Neural progenitor cell (in vitro differentiated cells): ENCODE results near the gene CCR6. TPM values are rescaled to one million over a fixed set of nuclear protein-coding genes. Genes with fewer than 3 reads are reported as not detected.

Experiments
- DNase-seq: peaks from one replicate; pipeline ENCODE4 v3.0.0-alpha.2; 2016; ENCODE audit warnings: low spot score
- H2AFZ ChIP-seq: fragments of 200-600 bp; sonication (generic); replicated peaks from 2 replicates; pipeline ENCODE4 v1.6.1; 2016; ENCODE audit warnings: antibody characterized with exemption
- H3F3A ChIP-seq: fragments of 200-600 bp; sonication (generic); 2 replicates; pipeline ENCODE4 v1.6.1; 2016; ENCODE audit warnings: antibody characterized with exemption, low read depth
- H3K27ac ChIP-seq: fragments of 200-600 bp; sonication (generic); 2 replicates; pipeline ENCODE4 v1.5.1; 2016; ENCODE audit warnings: mild to moderate bottlenecking
- H3K27me3 ChIP-seq: fragments of 200-600 bp; sonication (generic); 2 replicates; pipeline ENCODE4 v1.6.1; 2016; ENCODE audit warnings: mild to moderate bottlenecking, moderate library complexity
- H3K36me3 ChIP-seq: fragments of 200-600 bp; sonication (generic); 2 replicates; pipeline ENCODE4 v1.5.1; 2016
- H3K4me1 ChIP-seq: fragments of 200-600 bp; sonication (generic); 2 replicates; pipeline ENCODE4 v1.6.1; 2016; ENCODE audit warnings: mixed run types
- H3K4me2 ChIP-seq: fragments of 200-600 bp; sonication (generic); 2 replicates; pipeline ENCODE4 v1.6.1; 2016
- H3K4me3 ChIP-seq: fragments of 200-600 bp; sonication (generic); 2 replicates; pipeline ENCODE4 v1.5.1; 2016
- H3K79me2 ChIP-seq: fragments of 200-600 bp; sonication (generic); 2 replicates; pipeline ENCODE4 v1.6.1; 2016; ENCODE audit warnings: low read depth
- H3K9ac ChIP-seq: fragments of 200-600 bp; sonication (generic); 2 replicates; pipeline ENCODE4 v1.6.1; 2016
- H3K9me3 ChIP-seq: fragments of 200-600 bp; sonication (generic); 2 replicates; pipeline ENCODE4 v1.5.1; 2016; ENCODE audit warnings: low read depth
- H4K20me1 ChIP-seq: fragments of 200-600 bp; sonication (generic); 2 replicates; pipeline ENCODE4 v1.6.1; 2016; ENCODE audit warnings: low read depth
- H3K27ac Mint-ChIP-seq: 3 replicates; pipeline ENCODE4 v1.8.0; 2021; ENCODE audit warnings: mixed read lengths
- H3K27me3 Mint-ChIP-seq: 2 replicates; pipeline ENCODE4 v1.8.0; 2022; ENCODE audit warnings: low read depth, mild to moderate bottlenecking, inconsistent platforms, moderate library complexity, mixed read lengths; ENCODE audit not compliant: insufficient read depth
- H3K36me3 Mint-ChIP-seq: 3 replicates; pipeline ENCODE4 v1.8.0; 2021; ENCODE audit warnings: mixed read lengths
- H3K4me1 Mint-ChIP-seq: 3 replicates; pipeline ENCODE4 v1.8.0; 2021; ENCODE audit warnings: mixed read lengths
- H3K4me3 Mint-ChIP-seq: 3 replicates; pipeline ENCODE4 v1.8.0; 2021; ENCODE audit warnings: mild to moderate bottlenecking, moderate library complexity, mixed read lengths
- H3K9me3 Mint-ChIP-seq: 3 replicates; pipeline ENCODE4 v1.8.0; 2020; ENCODE audit warnings: mixed read lengths
- EZH2 ChIP-seq: fragments of 200-600 bp; sonication (generic); IDR thresholded peaks from 2 replicates; pipeline ENCODE4 v1.6.1; 2017; ENCODE audit warnings: antibody characterized with exemption, mild to moderate bottlenecking, moderate library complexity
- EZH2phosphoT487 ChIP-seq: fragments of 200-600 bp; sonication (generic); IDR thresholded peaks from 2 replicates; pipeline ENCODE4 v1.6.1; 2017; ENCODE audit warnings: antibody characterized with exemption
- total RNA-seq: library from RNA; depleted of rRNA; stranded (reverse); fragments of >200 nt; gene quantifications from 2 replicates; pipeline ENCODE4 v1.2.3, GENCODE V29; 2015; ENCODE audit warnings: low replicate concordance
- TF ChIP-seq, protein P1 (sequence below): fragments of 200-600 bp; sonication (generic); IDR thresholded peaks from 2 replicates; pipeline ENCODE4 v1.5.1; 2017; ENCODE audit warnings: antibody characterized with exemption, mild to moderate bottlenecking

CCR6 gene
- total RNA-seq, 1 donor from 2014 or later = not detected

DNA sequence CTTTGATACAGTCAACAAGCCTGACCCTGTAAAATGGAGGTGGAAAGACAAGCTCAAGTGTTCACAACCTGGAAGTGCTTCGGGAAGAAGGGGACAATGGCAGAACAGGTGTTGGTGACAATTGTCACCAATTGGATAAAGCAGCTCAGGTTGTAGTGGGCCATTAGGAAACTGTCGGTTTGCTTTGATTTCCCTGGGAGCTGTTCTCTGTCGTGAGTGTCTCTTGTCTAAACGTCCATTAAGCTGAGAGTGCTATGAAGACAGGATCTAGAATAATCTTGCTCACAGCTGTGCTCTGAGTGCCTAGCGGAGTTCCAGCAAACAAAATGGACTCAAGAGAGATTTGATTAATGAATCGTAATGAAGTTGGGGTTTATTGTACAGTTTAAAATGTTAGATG, 15.0 kb downstream of the CCR6 start:
- Histone ChIP-seq H3K4me3 (no peak overlapping the region), H3K9ac (no peak overlapping the region), H3K27ac (no peak overlapping the region), H3K4me1 (peaks cover 14% of the 10 kb centered on the region), H3K9me3 (no peaks in the 10 kb centered on the region), H3K4me2 (no peak overlapping the region), H4K20me1 (no peaks in the 10 kb centered on the region), H3K79me2 (no peaks in the 10 kb centered on the region), H3K36me3 (no peaks in the 10 kb centered on the region), H3K27me3 (no peaks in the 10 kb centered on the region), H2AFZ (no peak overlapping the region), H3F3A (peaks cover 10% of the 10 kb centered on the region)
- TF ChIP-seq, protein P1, sequence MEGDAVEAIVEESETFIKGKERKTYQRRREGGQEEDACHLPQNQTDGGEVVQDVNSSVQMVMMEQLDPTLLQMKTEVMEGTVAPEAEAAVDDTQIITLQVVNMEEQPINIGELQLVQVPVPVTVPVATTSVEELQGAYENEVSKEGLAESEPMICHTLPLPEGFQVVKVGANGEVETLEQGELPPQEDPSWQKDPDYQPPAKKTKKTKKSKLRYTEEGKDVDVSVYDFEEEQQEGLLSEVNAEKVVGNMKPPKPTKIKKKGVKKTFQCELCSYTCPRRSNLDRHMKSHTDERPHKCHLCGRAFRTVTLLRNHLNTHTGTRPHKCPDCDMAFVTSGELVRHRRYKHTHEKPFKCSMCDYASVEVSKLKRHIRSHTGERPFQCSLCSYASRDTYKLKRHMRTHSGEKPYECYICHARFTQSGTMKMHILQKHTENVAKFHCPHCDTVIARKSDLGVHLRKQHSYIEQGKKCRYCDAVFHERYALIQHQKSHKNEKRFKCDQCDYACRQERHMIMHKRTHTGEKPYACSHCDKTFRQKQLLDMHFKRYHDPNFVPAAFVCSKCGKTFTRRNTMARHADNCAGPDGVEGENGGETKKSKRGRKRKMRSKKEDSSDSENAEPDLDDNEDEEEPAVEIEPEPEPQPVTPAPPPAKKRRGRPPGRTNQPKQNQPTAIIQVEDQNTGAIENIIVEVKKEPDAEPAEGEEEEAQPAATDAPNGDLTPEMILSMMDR = no peak
- TF ChIP-seq EZH2 = no peak
- no peak for TF ChIP-seq EZH2phosphoT487
- Mint-ChIP-seq H3K9me3 (no peaks in the 10 kb centered on the region), H3K27me3 (peaks cover 6% of the 10 kb centered on the region), H3K36me3 (no peaks in the 10 kb centered on the region), H3K4me3 (no peak overlapping the region), H3K27ac (no peak overlapping the region), H3K4me1 (peaks cover 24% of the 10 kb centered on the region)
- DNase-seq = no peak

GRCh38 chr6:167139761-167140160, 16.9 kb downstream of the CCR6 start:
- H3K9me3 ChIP-seq = no peaks in the 10 kb centered on the region
- no peak overlapping the region for H3K4me3 Mint-ChIP-seq
- no peak overlapping the region for H2AFZ ChIP-seq
- H3K27ac ChIP-seq = no peak overlapping the region
- H3K4me3 ChIP-seq = no peak overlapping the region
- no peak overlapping the region for H3K9ac ChIP-seq
- no peaks in the 10 kb centered on the region for H3K27me3 ChIP-seq
- H3K4me2 ChIP-seq = no peak overlapping the region
- no peaks in the 10 kb centered on the region for H4K20me1 ChIP-seq
- no peaks in the 10 kb centered on the region for H3K9me3 Mint-ChIP-seq
- peaks cover 10% of the 10 kb centered on the region for H3K27me3 Mint-ChIP-seq
- no peaks in the 10 kb centered on the region for H3K36me3 ChIP-seq
- H3K27ac Mint-ChIP-seq = no peak overlapping the region
- peaks cover 10% of the 10 kb centered on the region for H3F3A ChIP-seq
- no peaks in the 10 kb centered on the region for H3K79me2 ChIP-seq
- DNase-seq = no peak
- no peaks in the 10 kb centered on the region for H3K36me3 Mint-ChIP-seq
- peaks cover 22% of the 10 kb centered on the region for H3K4me1 Mint-ChIP-seq
- H3K4me1 ChIP-seq = peaks cover 14% of the 10 kb centered on the region
- no peak for TF ChIP-seq EZH2phosphoT487
- no peak for TF ChIP-seq EZH2
- TF ChIP-seq, protein P1 = peak; percentile 5

DNA sequence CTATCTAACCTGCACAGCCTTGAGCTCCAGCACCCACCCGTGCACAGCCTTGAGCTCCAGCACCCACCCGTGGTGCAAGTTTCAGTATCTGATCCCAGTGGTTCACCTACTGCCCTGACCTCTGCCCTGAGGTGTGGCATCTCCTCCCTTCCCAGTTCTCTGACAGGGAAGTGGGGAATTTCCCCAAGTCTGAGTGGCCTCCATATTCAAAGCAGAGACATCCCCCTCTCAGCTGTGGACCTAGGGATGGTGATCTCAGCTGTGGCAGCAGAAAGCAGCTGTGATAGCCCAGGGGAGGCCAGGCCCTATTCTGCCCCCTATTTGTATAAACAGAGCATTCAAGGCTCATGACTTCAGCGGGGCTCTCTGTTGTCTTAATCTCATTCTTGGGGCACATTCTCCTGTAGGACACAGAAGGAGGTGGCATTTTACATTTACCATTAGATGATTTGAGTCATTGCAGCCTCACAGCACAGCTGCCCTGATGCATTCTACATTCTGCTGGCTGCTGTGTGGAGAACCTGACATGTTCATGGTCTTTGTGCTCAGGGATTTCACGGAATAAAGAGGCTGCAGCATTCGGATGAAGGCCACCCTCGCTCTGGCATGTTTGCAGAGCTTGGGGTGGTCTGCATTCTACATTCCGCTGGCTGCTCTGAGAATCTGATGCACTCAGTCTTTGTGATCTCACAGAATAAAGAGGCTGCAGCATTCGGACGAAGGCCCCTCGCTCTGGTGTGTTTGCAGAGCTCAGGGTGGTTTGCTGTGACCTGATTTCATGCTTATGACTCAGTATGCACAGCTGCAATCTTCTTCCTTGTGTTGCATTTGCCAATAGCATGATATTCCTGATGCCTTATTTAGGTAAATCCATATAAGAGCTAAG, 17.9 kb downstream of the CCR6 start:
- H3F3A ChIP-seq = peaks cover 10% of the 10 kb centered on the region
- no peak overlapping the region for H3K9ac ChIP-seq
- H3K27me3 Mint-ChIP-seq = peaks cover 10% of the 10 kb centered on the region
- no peaks in the 10 kb centered on the region for H3K79me2 ChIP-seq
- H3K4me3 Mint-ChIP-seq = no peak overlapping the region
- peaks cover 2% of the 10 kb centered on the region for H3K9me3 Mint-ChIP-seq
- H3K27ac ChIP-seq = no peak overlapping the region
- peak overlapping the region; percentile 32 for H2AFZ ChIP-seq
- H3K9me3 ChIP-seq = no peaks in the 10 kb centered on the region
- peaks cover 14% of the 10 kb centered on the region for H3K4me1 ChIP-seq
- DNase-seq = peak; percentile 36
- H3K4me3 ChIP-seq = no peak overlapping the region
- H3K36me3 Mint-ChIP-seq = no peaks in the 10 kb centered on the region
- H3K27ac Mint-ChIP-seq = no peak overlapping the region
- no peaks in the 10 kb centered on the region for H4K20me1 ChIP-seq
- H3K36me3 ChIP-seq = no peaks in the 10 kb centered on the region
- H3K4me1 Mint-ChIP-seq = peaks cover 25% of the 10 kb centered on the region
- H3K4me2 ChIP-seq = no peak overlapping the region
- no peaks in the 10 kb centered on the region for H3K27me3 ChIP-seq
- TF ChIP-seq, protein P1 = no peak
- no peak for TF ChIP-seq EZH2
- TF ChIP-seq EZH2phosphoT487 = no peak
